DND-41 (cell line): ENCODE data around the gene TPO.
A peak's percentile ranks its signal among the peaks of the same experiment; 100 is the strongest.

Experiments
- ATAC-seq: fragments of 200-7000 bp; cut with Tn5 transposase; 3 replicates; pipeline ENCODE4 v1.9.1; 2021; ENCODE audit warnings: low read depth; ENCODE audit not compliant: insufficient read depth
- DNase-seq: peaks from one replicate; pipeline ENCODE4 v3.0.0-alpha.2; 2020
- H2AFZ ChIP-seq: 2 replicates; pipeline ENCODE4 v1.6.0; 2012; ENCODE audit warnings: low read depth, low read length
- H3K27ac ChIP-seq: 2 replicates; pipeline ENCODE4 v1.5.1; 2012; ENCODE audit warnings: low read length, inconsistent platforms
- H3K27me3 ChIP-seq: fragments of 200-600 bp; sonication (generic); 2 replicates; pipeline ENCODE4 v1.6.0; 2012; ENCODE audit warnings: low read length, mild to moderate bottlenecking, inconsistent platforms; ENCODE audit not compliant: insufficient read depth, poor library complexity
- H3K36me3 ChIP-seq: 2 replicates; pipeline ENCODE4 v1.5.1; 2012; ENCODE audit warnings: low read length, inconsistent platforms; ENCODE audit not compliant: insufficient read depth
- H3K4me1 ChIP-seq: 2 replicates; pipeline ENCODE4 v1.5.1; 2012; ENCODE audit warnings: mild to moderate bottlenecking, low read length; ENCODE audit not compliant: insufficient read depth
- H3K4me2 ChIP-seq: 2 replicates; pipeline ENCODE4 v1.6.0; 2012; ENCODE audit warnings: mild to moderate bottlenecking, moderate library complexity, low read length, inconsistent platforms; ENCODE audit not compliant: insufficient read depth
- H3K4me3 ChIP-seq, 2 experiments: fragments of 200-600 bp in 1 of 2; shearing (Covaris generic) in 1 of 2; 2 replicates each; pipeline ENCODE4 v1.5.1; 2012 to 2016; ENCODE audit warnings: inconsistent platforms in 2 of 2, low read length in 2 of 2, mild to moderate bottlenecking in 2 of 2, low read depth in 1 of 2, moderate library complexity in 1 of 2
- H3K79me2 ChIP-seq: 2 replicates; pipeline ENCODE4 v1.6.0; 2012; ENCODE audit warnings: low read length, inconsistent platforms; ENCODE audit not compliant: insufficient read depth
- H3K9ac ChIP-seq: 2 replicates; pipeline ENCODE4 v1.6.0; 2012; ENCODE audit warnings: low read depth, mild to moderate bottlenecking, inconsistent platforms, low read length, moderate library complexity
- H3K9me3 ChIP-seq: 2 replicates; pipeline ENCODE4 v1.5.1; 2012; ENCODE audit warnings: low read length, moderate library complexity, mild to moderate bottlenecking, inconsistent platforms; ENCODE audit not compliant: insufficient read depth, severe bottlenecking
- H4K20me1 ChIP-seq: 2 replicates; pipeline ENCODE4 v1.6.0; 2012; ENCODE audit warnings: low read length; ENCODE audit not compliant: insufficient read depth
- EZH2 ChIP-seq: IDR thresholded peaks from 3 replicates; pipeline ENCODE4 v1.6.1; 2012; ENCODE audit warnings: borderline replicate concordance, low read depth, mild to moderate bottlenecking, moderate library complexity, low read length, inconsistent platforms; ENCODE audit not compliant: severe bottlenecking
- TF ChIP-seq, protein P1 (sequence below): IDR thresholded peaks from 2 replicates; pipeline ENCODE4 v1.5.1; 2012; ENCODE audit warnings: borderline replicate concordance, low read length, moderate library complexity, mild to moderate bottlenecking; ENCODE audit not compliant: poor library complexity, severe bottlenecking; ENCODE audit errors: extremely low read depth

Gene TPO

DNA sequence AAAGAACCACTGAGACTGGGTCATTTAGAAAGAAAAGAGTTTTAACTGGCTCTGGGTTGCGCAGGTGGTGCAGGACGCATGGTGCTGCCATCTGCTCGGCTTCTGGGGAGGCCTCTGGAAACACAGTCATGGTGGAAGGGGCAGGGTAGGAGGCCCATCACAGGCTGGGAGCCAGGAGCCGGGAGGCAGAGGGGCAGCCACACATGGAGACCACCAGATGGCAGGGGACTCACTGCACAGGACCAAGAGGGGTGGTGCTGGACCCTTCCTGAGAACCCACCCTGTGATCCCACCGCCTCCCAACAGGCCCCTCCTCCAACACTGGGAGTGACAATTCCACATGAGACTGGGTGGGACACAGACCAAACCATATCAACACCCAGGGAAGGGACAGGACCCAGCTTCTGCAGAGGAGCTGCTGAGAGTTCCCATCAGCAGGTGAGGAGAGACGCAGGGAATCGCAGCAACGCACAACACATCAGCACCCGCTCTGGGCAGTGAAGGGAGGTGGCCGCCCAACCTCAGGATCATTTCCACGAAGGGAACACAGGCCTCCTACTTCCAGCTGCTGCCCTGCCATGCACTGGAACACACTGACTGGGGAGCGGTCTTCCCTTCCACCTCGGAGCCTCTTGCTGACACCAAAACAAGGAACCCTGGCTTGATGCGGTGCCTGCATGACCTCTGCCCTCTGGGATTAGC is 130.7 kb downstream of the TPO start:
- ATAC-seq (no peak), DNase-seq (no peak)
- Histone ChIP-seq H3K79me2 (no peaks in the 10 kb centered on the region), H3K4me1 (peaks cover 5% of the 10 kb centered on the region), H4K20me1 (no peaks in the 10 kb centered on the region), H3K9ac (no peak overlapping the region), H3K27ac (no peak overlapping the region), H3K27me3 (no peaks in the 10 kb centered on the region), H3K9me3 (no peaks in the 10 kb centered on the region), H2AFZ (no peak overlapping the region), H3K4me2 (no peak overlapping the region), H3K36me3 (no peaks in the 10 kb centered on the region), H3K4me3 (no peak overlapping the region)
- TF ChIP-seq EZH2 = no peak
- TF ChIP-seq, protein P1, sequence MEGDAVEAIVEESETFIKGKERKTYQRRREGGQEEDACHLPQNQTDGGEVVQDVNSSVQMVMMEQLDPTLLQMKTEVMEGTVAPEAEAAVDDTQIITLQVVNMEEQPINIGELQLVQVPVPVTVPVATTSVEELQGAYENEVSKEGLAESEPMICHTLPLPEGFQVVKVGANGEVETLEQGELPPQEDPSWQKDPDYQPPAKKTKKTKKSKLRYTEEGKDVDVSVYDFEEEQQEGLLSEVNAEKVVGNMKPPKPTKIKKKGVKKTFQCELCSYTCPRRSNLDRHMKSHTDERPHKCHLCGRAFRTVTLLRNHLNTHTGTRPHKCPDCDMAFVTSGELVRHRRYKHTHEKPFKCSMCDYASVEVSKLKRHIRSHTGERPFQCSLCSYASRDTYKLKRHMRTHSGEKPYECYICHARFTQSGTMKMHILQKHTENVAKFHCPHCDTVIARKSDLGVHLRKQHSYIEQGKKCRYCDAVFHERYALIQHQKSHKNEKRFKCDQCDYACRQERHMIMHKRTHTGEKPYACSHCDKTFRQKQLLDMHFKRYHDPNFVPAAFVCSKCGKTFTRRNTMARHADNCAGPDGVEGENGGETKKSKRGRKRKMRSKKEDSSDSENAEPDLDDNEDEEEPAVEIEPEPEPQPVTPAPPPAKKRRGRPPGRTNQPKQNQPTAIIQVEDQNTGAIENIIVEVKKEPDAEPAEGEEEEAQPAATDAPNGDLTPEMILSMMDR = no peak

DNA sequence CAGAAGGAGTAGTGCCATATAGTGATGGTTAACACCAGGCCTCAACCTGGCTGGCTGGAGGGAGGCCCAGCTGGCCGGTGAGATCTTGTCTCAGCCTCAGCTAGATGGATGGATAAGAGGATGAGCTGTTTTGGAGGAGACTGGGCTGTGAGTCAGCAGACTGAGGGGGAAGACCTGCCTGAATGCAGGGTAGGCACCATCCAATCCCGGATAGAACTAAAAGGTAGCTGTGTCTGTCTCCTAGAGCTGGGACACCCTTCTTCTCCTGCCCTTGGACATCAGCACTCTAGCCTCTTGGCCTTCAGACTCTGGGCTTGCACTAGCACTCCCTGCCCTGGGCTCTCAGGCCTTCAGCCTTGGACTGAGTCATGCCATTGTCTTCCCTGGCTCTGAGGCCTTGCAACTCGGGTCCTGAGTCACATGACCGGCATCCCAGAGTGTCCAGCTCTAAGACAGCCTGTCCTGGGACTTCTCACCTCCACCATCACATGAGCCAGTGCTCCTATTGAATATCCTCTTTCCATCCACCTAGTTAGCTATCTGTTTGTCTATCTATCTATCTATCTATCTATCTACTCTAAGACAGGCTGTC is 131.3 kb downstream of the TPO start:
- no peaks in the 10 kb centered on the region for H3K9me3 ChIP-seq
- DNase-seq (no peak), ATAC-seq (no peak)
- no peak overlapping the region for H3K9ac ChIP-seq
- H3K27me3 ChIP-seq = no peaks in the 10 kb centered on the region
- H3K4me3 ChIP-seq = no peak overlapping the region
- no peaks in the 10 kb centered on the region for H3K36me3 ChIP-seq
- no peaks in the 10 kb centered on the region for H3K79me2 ChIP-seq
- H3K27ac ChIP-seq = no peak overlapping the region
- TF ChIP-seq EZH2 = no peak
- TF ChIP-seq, protein P1 = no peak
- H3K4me1 ChIP-seq = peaks cover 5% of the 10 kb centered on the region
- H2AFZ ChIP-seq = no peak overlapping the region
- no peak overlapping the region for H3K4me2 ChIP-seq
- H4K20me1 ChIP-seq = no peaks in the 10 kb centered on the region

DNA sequence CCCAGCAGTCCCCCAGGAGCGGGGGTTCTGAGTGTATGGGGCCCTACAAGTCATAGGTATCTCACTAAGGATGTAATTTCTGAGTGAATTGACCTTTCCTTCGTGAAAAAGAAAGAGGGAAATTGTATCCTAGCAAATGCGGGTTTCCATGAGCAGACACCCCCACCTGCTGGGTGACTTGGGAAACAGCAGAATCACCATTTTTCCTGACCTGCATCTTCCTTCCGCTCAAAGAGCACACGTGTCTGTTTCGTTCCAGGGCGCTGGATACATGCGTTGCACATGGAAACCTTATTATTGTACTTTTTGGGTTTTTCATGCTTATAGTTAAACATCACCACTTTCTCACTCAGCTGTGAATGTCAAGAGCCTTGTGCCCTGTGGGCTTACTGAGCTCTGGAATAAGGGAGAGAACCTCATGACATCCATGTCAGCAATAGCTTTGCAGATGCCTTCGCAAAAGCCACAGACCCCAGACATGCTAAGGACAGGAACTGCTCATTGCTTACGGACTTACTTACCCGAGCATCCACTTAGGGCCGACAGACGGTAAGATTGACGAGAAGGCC is 132.8 kb downstream of the TPO start:
- no peak overlapping the region; the same call in 1 of the 2 replicates for H2AFZ ChIP-seq
- H3K27ac ChIP-seq = 0 out of 2 replicates have a peak overlapping the region, but pooled peaks have one; percentile 11
- no peaks in the 10 kb centered on the region for H3K27me3 ChIP-seq
- peaks cover 14% of the 10 kb centered on the region for H3K4me1 ChIP-seq
- peak; percentile 27; the same call in 1 of the 3 replicates for ATAC-seq
- H4K20me1 ChIP-seq = no peaks in the 10 kb centered on the region
- peak; percentile 60 for DNase-seq
- H3K79me2 ChIP-seq = no peaks in the 10 kb centered on the region
- no peak overlapping the region for H3K9ac ChIP-seq
- no peaks in the 10 kb centered on the region for H3K36me3 ChIP-seq
- H3K9me3 ChIP-seq = no peaks in the 10 kb centered on the region
- no peak overlapping the region for H3K4me3 ChIP-seq
- TF ChIP-seq EZH2 = no peak
- TF ChIP-seq, protein P1 = peak; percentile 92
- no peak overlapping the region for H3K4me2 ChIP-seq
